Left cardiac atrium (tissue), 4 donors: ENCODE measurements around the gene ADAM15. TPM values are rescaled to one million over a fixed set of nuclear protein-coding genes. Genes with fewer than 3 reads are reported as not detected.

Experiments used
- ATAC-seq, 2 donors: fragments of 200-7000 bp; cut with Tn5 transposase; one replicate each; pipeline ENCODE4 v1.9.1; 2020; ENCODE audit warnings: mild to moderate bottlenecking in 2 of 2, moderate library complexity in 2 of 2
- DNase-seq: peaks from one replicate; pipeline ENCODE4 v3.0.0-alpha.2; 2020
- intact Hi-C, 2 donors: fragments of 100-400 bp; cut with DNase I; formaldehyde crosslinking; loops; one replicate each; pipeline versions ENCODE4 v1.14.1 to v1.15.1; 2022 to 2023
- total RNA-seq, 2 donors: library from RNA; stranded (reverse); fragmentation: NEBNext Ultra II Directional; extraction: Animal tissue kit (Norgen Biotek cat#: 25700); gene quantifications; one replicate each; pipeline ENCODE4 v1.2.1, GENCODE V29; 2021
- donor health status: DM: no; HTN: yes; CAD: no.
- donor health status: DM: no; HTN: yes; CAD: no; lungs with severe emphysema.
- donor health status: DM: yes; HTN: yes; CAD: no.
- donor health status: Dilated cardiomyopathy.

The ADAM15 gene
- total RNA-seq, 2 donors from 2014 or later, result 108 to 142 TPM

GRCh38 chr1:155042789-155043188 lies 8.3 kb upstream of the ADAM15 start:
- no peak for DNase-seq
- ATAC-seq, result no peak
- intact Hi-C loops, result no loop called here

- no peak for DNase-seq
- intact Hi-C loops, result no loop called here
- no peak for ATAC-seq
Observed at GRCh38 chr1:155043301-155043702, 7.8 kb upstream of the ADAM15 start.

GRCh38 chr1:155043793-155044192 lies 7.3 kb upstream of the ADAM15 start:
- intact Hi-C loops, result no loop called here
- no peak for DNase-seq
- no peak for ATAC-seq

- intact Hi-C loops, result no loop called here
- no peak for ATAC-seq
Observed at GRCh38 chr1:155044365-155044764, 6.8 kb upstream of the ADAM15 start.

GRCh38 chr1:155044812-155045657 lies 6.1 kb upstream of the ADAM15 start:
- intact Hi-C loops, result loop anchor here in 1 of 2 donors (5.0 kb wide), 1 partner anchor 37 kb away; no protein-coding TSS in a partner anchor
- DNase-seq, result peak; percentile 84

More at GRCh38 chr1:155044365-155044764, 6.8 kb upstream of the ADAM15 start:
- no peak for DNase-seq

GRCh38 chr1:155048449-155049334 lies 2.4 kb upstream of the ADAM15 start:
- DNase-seq (no peak), ATAC-seq (no peak)
- intact Hi-C loops, result loop anchor here in 1 of 2 donors (5.0 kb wide), 1 partner anchor 34 kb away; no protein-coding TSS in a partner anchor

More at GRCh38 chr1:155044812-155045657, 6.1 kb upstream of the ADAM15 start:
- peak; percentile 89 to 91 for ATAC-seq

- intact Hi-C loops, result loop anchor here in 1 of 2 donors (5.0 kb wide), 1 partner anchor 32 kb away; no protein-coding TSS in a partner anchor
- DNase-seq (no peak), ATAC-seq (no peak)
Observed at GRCh38 chr1:155049651-155050559, 1.2 kb upstream of the ADAM15 start.

- no peak for DNase-seq
Observed at GRCh38 chr1:155051342-155051776, 243 bp downstream of the ADAM15 start.

GRCh38 chr1:155051777-155052398 lies 772 bp downstream of the ADAM15 start:
- DNase-seq (peak; percentile 84), ATAC-seq (peak; percentile 23 to 65)
- intact Hi-C loops, result no loop called here

More at GRCh38 chr1:155051342-155051776, 243 bp downstream of the ADAM15 start:
- ATAC-seq, result peak; percentile 5 to 6
- intact Hi-C loops, result no loop called here

GRCh38 chr1:155052439-155053395 lies 1.6 kb downstream of the ADAM15 start:
- DNase-seq (peak; percentile 76), ATAC-seq (peak in 1 of 2 donors; percentile 11)
- intact Hi-C loops, result no loop called here

- no peak for ATAC-seq
- intact Hi-C loops, result no loop called here
- no peak for DNase-seq
Observed at GRCh38 chr1:155053531-155054105, 2.5 kb downstream of the ADAM15 start.

GRCh38 chr1:155057104-155057503 lies 6.0 kb downstream of the ADAM15 start:
- intact Hi-C loops, result no loop called here
- no peak for ATAC-seq
- DNase-seq, result no peak

- intact Hi-C loops, result no loop called here
- ATAC-seq (no peak), DNase-seq (no peak)
Observed at GRCh38 chr1:155057788-155058211, 6.7 kb downstream of the ADAM15 start.

- no peak for DNase-seq
- intact Hi-C loops, result loop anchor here in 1 of 2 donors (5.0 kb wide), 2 partner anchors 98 to 148 kb away; partner anchors contain the start of gene PYGO2
Observed at GRCh38 chr1:155060736-155061135, 9.6 kb downstream of the ADAM15 start.

GRCh38 chr1:155061381-155062150 lies 10.4 kb downstream of the ADAM15 start:
- DNase-seq, result peak; percentile 88
- ATAC-seq, result peak; percentile 53 to 64
- intact Hi-C loops, result loop anchor here in 1 of 2 donors (5.0 kb wide), 2 partner anchors 99 to 149 kb away; partner anchors contain the start of gene PYGO2

More at GRCh38 chr1:155060736-155061135, 9.6 kb downstream of the ADAM15 start:
- no peak for ATAC-seq
